ENCODE measurements around the gene CLEC5A. TPM values are rescaled to one million over a fixed set of nuclear protein-coding genes. Genes with fewer than 3 reads are reported as not detected.
A peak's percentile ranks its signal among the peaks of the same experiment; 100 is the strongest.

Gene CLEC5A
- total RNA-seq (1 to 10 TPM in 2 of 9 donors, under 1 TPM in 6, not detected in 1; 0.12 to 2.6 (median 0.50) TPM), polyA plus RNA-seq (1 to 10 TPM in 1 of 2 donors, under 1 TPM in 1; 0.27 to 1.1 TPM)
- long read RNA-seq, donor 1, result 0 reads
- long read RNA-seq, donor 2, result 0 reads
- long read RNA-seq, donor 3, partial matches to known transcripts, result 0 of 1 reads
- long read RNA-seq, donor 3, other reads (novel, unspliced or antisense), result 1 of 1 reads

DNA sequence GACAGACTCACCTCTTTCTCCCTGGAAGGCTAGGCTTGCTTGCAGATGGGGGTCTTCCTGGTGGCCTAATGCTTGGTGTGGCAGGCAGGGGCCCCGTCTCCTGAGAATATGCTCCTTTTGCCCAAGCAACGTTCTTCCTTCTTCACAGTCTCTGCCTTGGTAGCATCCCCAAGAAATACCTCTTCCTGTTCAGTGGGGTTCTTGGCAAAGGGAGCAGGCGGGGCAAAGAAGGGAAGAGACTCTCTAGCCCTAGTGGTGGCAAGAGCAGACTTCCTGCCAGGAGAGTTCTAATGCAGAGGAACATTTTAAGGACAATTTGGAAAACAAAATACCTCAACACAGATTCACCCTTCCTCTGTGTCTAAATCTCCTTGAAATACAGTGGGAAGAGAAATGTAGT is at the start of gene CLEC5A:
Gene CLEC5A, minus strand, starts transcription at position 179 of the 400 bp plus-strand sequence. CDS start 682 bp downstream, outside the sequence.
- Histone ChIP-seq H3K9me3 (peaks cover 0 to 13% (median 2%) of the 10 kb centered on the region in 12 donors), H3K27me3 (no peaks in the 10 kb centered on the region), H3K36me3 (no peaks in the 10 kb centered on the region), H3K4me3 (peak within 1 kb of the TSS in 1 of 12 donors; percentile 20), H3K4me1 (peaks cover 0 to 7% (median 0%) of the 10 kb centered on the region in 12 donors), H3K27ac (no peak within 1 kb of the TSS)
- ATAC-seq, result no peak
- whole genome bisulfite sequencing, 4 donors, result 51 to 73% (median 61%) methylated on average over 3 of the region's 3 CpGs
- DNase-seq, result no peak
- no peak for TF ChIP-seq POLR2A (IDR thresholded peaks at IDR 0.05)
- TF ChIP-seq, protein P1, sequence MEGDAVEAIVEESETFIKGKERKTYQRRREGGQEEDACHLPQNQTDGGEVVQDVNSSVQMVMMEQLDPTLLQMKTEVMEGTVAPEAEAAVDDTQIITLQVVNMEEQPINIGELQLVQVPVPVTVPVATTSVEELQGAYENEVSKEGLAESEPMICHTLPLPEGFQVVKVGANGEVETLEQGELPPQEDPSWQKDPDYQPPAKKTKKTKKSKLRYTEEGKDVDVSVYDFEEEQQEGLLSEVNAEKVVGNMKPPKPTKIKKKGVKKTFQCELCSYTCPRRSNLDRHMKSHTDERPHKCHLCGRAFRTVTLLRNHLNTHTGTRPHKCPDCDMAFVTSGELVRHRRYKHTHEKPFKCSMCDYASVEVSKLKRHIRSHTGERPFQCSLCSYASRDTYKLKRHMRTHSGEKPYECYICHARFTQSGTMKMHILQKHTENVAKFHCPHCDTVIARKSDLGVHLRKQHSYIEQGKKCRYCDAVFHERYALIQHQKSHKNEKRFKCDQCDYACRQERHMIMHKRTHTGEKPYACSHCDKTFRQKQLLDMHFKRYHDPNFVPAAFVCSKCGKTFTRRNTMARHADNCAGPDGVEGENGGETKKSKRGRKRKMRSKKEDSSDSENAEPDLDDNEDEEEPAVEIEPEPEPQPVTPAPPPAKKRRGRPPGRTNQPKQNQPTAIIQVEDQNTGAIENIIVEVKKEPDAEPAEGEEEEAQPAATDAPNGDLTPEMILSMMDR (IDR thresholded peaks at IDR 0.05), result no peak
- intact Hi-C loops (cut with DNase I), result no loop called here

DNA sequence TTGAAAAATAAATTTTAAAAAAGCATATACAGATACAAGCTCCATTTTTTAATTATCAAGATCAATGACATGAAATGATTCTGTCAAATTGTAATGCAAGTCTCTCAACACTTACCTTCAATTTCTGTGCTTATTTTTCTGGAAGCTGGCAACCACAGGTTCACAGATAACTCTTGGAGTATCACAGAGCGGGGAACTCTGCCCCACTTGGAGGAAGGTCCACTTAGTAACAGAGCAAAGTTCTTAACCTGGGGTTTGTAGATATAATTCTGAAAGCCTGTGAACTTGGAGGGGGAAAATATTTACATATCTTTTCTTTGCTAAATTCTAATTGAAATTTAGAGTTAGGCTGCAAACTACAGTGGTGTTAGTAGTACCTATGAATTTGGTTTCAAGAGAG is 46.6 kb upstream of the CLEC5A start:
- H3K27me3 ChIP-seq, result no peaks in the 10 kb centered on the region
- no peak overlapping the region for H3K27ac ChIP-seq
- H3K4me3 ChIP-seq, result no peak overlapping the region
- intact Hi-C loops (cut with DNase I), result no loop called here
- ATAC-seq (no peak), DNase-seq (no peak)
- 62 to 83% (median 71%) methylated on average over 1 of the region's 1 CpG for WGBS, 4 donors
- H3K4me1 ChIP-seq, result peaks cover 0 to 17% (median 0%) of the 10 kb centered on the region in 12 donors
- H3K9me3 ChIP-seq, result no peaks in the 10 kb centered on the region
- TF ChIP-seq, protein P1 (IDR thresholded peaks at IDR 0.05), result no peak
- TF ChIP-seq POLR2A (IDR thresholded peaks at IDR 0.05), result no peak
- H3K36me3 ChIP-seq, result no peaks in the 10 kb centered on the region

DNA sequence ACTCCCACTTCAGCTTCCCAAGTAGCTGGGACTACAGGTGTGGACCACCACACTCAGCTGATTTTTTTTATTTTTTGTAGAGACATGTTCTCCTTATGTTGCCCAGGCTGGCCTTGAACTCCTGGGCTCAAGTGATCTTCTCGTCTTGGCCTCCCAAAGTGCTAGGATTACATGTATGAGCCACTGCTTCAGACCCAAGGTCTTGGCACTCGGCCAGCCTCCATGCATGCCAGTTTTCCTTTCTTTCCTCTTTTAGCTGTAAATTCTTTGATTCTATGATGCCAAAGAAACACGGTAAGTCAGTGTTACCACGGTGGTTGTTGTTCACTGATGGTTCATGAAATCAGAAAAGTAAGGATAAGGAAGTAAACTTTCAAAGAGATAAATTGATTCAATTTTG is 45.9 kb upstream of the CLEC5A start:
- intact Hi-C loops (cut with DNase I), result no loop called here
- WGBS, 4 donors, result 58 to 79% (median 70%) methylated on average over 4 of the region's 4 CpGs

DNA sequence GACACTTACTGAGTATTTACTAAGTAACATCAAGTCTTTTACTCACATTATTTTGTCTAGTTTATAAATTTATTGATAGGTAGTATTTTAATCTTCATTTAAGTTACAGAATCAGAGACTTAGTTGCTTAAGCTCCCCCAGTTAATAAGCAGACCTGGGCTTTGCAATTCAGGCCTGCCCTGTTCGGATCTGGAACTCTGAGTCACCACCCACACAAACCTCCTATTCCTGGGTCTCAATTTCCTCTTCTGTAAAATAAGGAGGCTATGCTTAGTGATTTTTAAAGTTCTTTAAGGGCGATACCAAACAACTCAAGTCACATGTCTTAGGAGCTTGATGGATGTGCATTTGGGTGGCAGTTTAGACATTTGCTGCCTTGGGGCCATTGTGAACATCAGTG is 45.4 kb upstream of the CLEC5A start:
- H3K9me3 ChIP-seq, result no peaks in the 10 kb centered on the region
- intact Hi-C loops (cut with DNase I), result no loop called here
- no peak overlapping the region for H3K27ac ChIP-seq
- H3K4me3 ChIP-seq, result no peak overlapping the region
- no peak for DNase-seq
- no peak for TF ChIP-seq POLR2A (IDR thresholded peaks at IDR 0.05)
- TF ChIP-seq, protein P1 (IDR thresholded peaks at IDR 0.05), result no peak
- peaks cover 0 to 17% (median 0%) of the 10 kb centered on the region in 12 donors for H3K4me1 ChIP-seq
- ATAC-seq, result no peak
- 72 to 88% (median 78%) methylated on average over 2 of the region's 2 CpGs for WGBS, 4 donors
- H3K36me3 ChIP-seq, result no peaks in the 10 kb centered on the region
- H3K27me3 ChIP-seq, result peaks cover 0 to 2% (median 0%) of the 10 kb centered on the region in 9 donors

More for the DNA sequence above, 45.9 kb upstream of the CLEC5A start:
- ATAC-seq (no peak), DNase-seq (no peak)
- Histone ChIP-seq H3K27me3 (peaks cover 0 to 2% (median 0%) of the 10 kb centered on the region in 9 donors), H3K27ac (no peak overlapping the region), H3K4me1 (peaks cover 0 to 17% (median 0%) of the 10 kb centered on the region in 12 donors), H3K36me3 (no peaks in the 10 kb centered on the region), H3K9me3 (no peaks in the 10 kb centered on the region), H3K4me3 (no peak overlapping the region)
- TF ChIP-seq, protein P1 (IDR thresholded peaks at IDR 0.05), result no peak
- TF ChIP-seq POLR2A (IDR thresholded peaks at IDR 0.05), result no peak

All from heart left ventricle (tissue), 16 donors.